HepG2 (cell line): ENCODE measurements around the gene BLVRB. TPM values are rescaled to one million over a fixed set of nuclear protein-coding genes. Genes with fewer than 3 reads are reported as not detected.

Experiments
- ATAC-seq: fragments of 200-7000 bp; cut with Tn5 transposase; 3 replicates; pipeline ENCODE4 v1.9.1; 2020; ENCODE audit warnings: mild to moderate bottlenecking, moderate library complexity
- BruUV-seq: library from RNA; stranded (reverse); fragments of 400-500 nt; replicated peaks from 2 replicates; lab custom pipeline; 2021; lab: Mats Ljungman, UMichigan
- CTCF ChIA-PET: fragments of 300-600 bp; formaldehyde crosslinking; extraction: SDS; loops from one replicate; lab custom pipeline; 2021; ENCODE audit warnings: low total read pairs, inconsistent platforms, low intra/inter-chr PET ratio; lab: Yijun Ruan, JAX
- POLR2A ChIA-PET: fragments of 350-600 bp; sonication (Branson Sonifier 250); formaldehyde crosslinking; loops from one replicate; lab custom pipeline; 2020; ENCODE audit warnings: antibody characterized with exemption, inconsistent platforms; lab: Yijun Ruan, JAX
- DNase-seq: peaks from one replicate; pipeline ENCODE4 v3.0.0-alpha.2; 2015; ENCODE audit warnings: low spot score
- FAIRE-seq: peaks from 3 replicates; lab custom pipeline; 2011; peaks lifted over from hg19 to GRCh38; lab: Jason Lieb, UNC
- H2AFZ ChIP-seq: one replicate; pipeline ENCODE4 v1.6.1; 2011; ENCODE audit warnings: low read length, inconsistent platforms
- H3K27ac ChIP-seq: fragments of 300-600 bp; 3 replicates; pipeline ENCODE4 v1.8.0; 2011; ENCODE audit warnings: mixed run types, mild to moderate bottlenecking, mixed read lengths, low read length, inconsistent platforms; ENCODE audit not compliant: insufficient read depth; ENCODE audit errors: extremely low read length
- H3K27me3 ChIP-seq, 2 experiments: fragments of 200-600 bp in 1 of 2; 2 replicates in 1 of 2; 3 replicates in 1 of 2; pipeline versions ENCODE4 v1.6.0 to v1.8.0; 2011; ENCODE audit warnings: low read length in 2 of 2, mild to moderate bottlenecking in 2 of 2, moderate library complexity in 2 of 2, inconsistent platforms in 1 of 2; ENCODE audit not compliant: insufficient read depth in 2 of 2, control insufficient read depth in 1 of 2
- H3K36me3 ChIP-seq, 2 experiments: fragments of 200-600 bp in 1 of 2; replicated peaks in 1 of 2; 2 replicates in 1 of 2; 3 replicates in 1 of 2; pipeline versions ENCODE4 v1.5.1 to v1.8.0; 2011; ENCODE audit warnings: low read length in 2 of 2, inconsistent platforms in 1 of 2; ENCODE audit not compliant: insufficient read depth in 2 of 2, control insufficient read depth in 1 of 2
- H3K4me1 ChIP-seq: 2 replicates; pipeline ENCODE4 v1.5.1; 2012; ENCODE audit warnings: low read length, inconsistent platforms; ENCODE audit not compliant: insufficient read depth
- H3K4me2 ChIP-seq: 2 replicates; pipeline ENCODE4 v1.6.0; 2011; ENCODE audit warnings: low read depth, low read length, inconsistent platforms
- H3K4me3 ChIP-seq, 3 experiments: fragments of 200-600 bp in 1 of 3; sonication (generic), shearing (Covaris generic) in 1 of 3; replicated peaks in 1 of 3; 2 replicates each; pipeline ENCODE4 v1.5.1; 2011 to 2016; ENCODE audit warnings: low read length in 3 of 3, inconsistent platforms in 2 of 3, low read depth in 2 of 3, mild to moderate bottlenecking in 2 of 3, control low read depth in 1 of 3, mixed read lengths in 1 of 3; ENCODE audit not compliant: insufficient read depth in 1 of 3
- H3K79me2 ChIP-seq: one replicate; pipeline ENCODE4 v1.6.1; 2011; ENCODE audit warnings: low read length, inconsistent platforms; ENCODE audit not compliant: insufficient read depth
- H3K9ac ChIP-seq: 2 replicates; pipeline ENCODE4 v1.6.0; 2011; ENCODE audit warnings: mild to moderate bottlenecking, low read depth, low read length, inconsistent platforms; ENCODE audit not compliant: insufficient read depth
- H3K9me3 ChIP-seq: 2 replicates; pipeline ENCODE4 v1.5.1; 2012; ENCODE audit warnings: mild to moderate bottlenecking, low read length
- H4K20me1 ChIP-seq: 2 replicates; pipeline ENCODE4 v1.6.0; 2011; ENCODE audit warnings: inconsistent platforms, mild to moderate bottlenecking, low read length, moderate library complexity; ENCODE audit not compliant: insufficient read depth
- NR2F2 ChIP-seq: IDR thresholded peaks from 2 replicates; pipeline ENCODE4 v1.6.1; 2012; ENCODE audit warnings: low read depth, inconsistent platforms, borderline replicate concordance
- TSC22D2 ChIP-seq: sonication (generic); formaldehyde crosslinking; IDR thresholded peaks from 2 replicates; pipeline ENCODE4 v1.5.1; 2020; ENCODE audit warnings: missing genetic modification reagents, mild to moderate bottlenecking, borderline replicate concordance
- ZBED4 ChIP-seq: sonication (generic); formaldehyde crosslinking; IDR thresholded peaks from 2 replicates; pipeline ENCODE4 v1.4.0; 2020; ENCODE audit warnings: missing genetic modification reagents, borderline replicate concordance
- ZNF414 ChIP-seq: sonication (generic); formaldehyde crosslinking; IDR thresholded peaks from 2 replicates; pipeline ENCODE4 v1.5.0; 2020; ENCODE audit warnings: missing genetic modification reagents
- ZNF607 ChIP-seq: sonication (generic); formaldehyde crosslinking; IDR thresholded peaks from 2 replicates; pipeline ENCODE4 v1.5.1; 2020; ENCODE audit warnings: missing genetic modification reagents, mild to moderate bottlenecking, borderline replicate concordance
- WGBS: methylation state at CpG from one replicate; pipeline ENCODE4 v1.1.6; 2017; ENCODE audit warnings: low lambda C conversion rate; 5-methylcytosine and 5-hydroxymethylcytosine counted together
- in situ Hi-C: cut with HindIII; loops from 2 replicates; pipeline ENCODE4 v1.10.0; 2017; ENCODE audit warnings: low pct_unique_long_range_greater_than_20kb; ENCODE audit not compliant: extremely low pct_ligation_motif_present
- intact Hi-C: fragments of 100-400 bp; cut with micrococcal nuclease; formaldehyde crosslinking; loops from one replicate; pipeline ENCODE4 v1.10.0; 2022; ENCODE audit not compliant: unreplicated experiment
- polyA plus RNA-seq, 8 experiments: library from polyadenylated mRNA; depleted of rRNA in 3 of 8; stranded (reverse) in 7 of 8; unstranded in 1 of 8; fragments of >200 nt; fragmentation: Illumina TruSeq in 4 of 8; extraction: Trizol in 4 of 8; gene quantifications; 2 replicates each; pipeline versions ENCODE4 v1.2.1 to v1.2.3, GENCODE V29; 2011 to 2016; ENCODE audit warnings: low read depth in 4 of 8, missing spikeins in 1 of 8, mixed read lengths in 1 of 8; ENCODE audit not compliant: insufficient read depth in 1 of 8
- total RNA-seq, 5 experiments: library from RNA; depleted of rRNA; stranded (reverse); fragments of >200 nt; fragmentation: Illumina TruSeq; extraction: Trizol; gene quantifications; 2 replicates each; pipeline ENCODE4 v1.2.3, GENCODE V29; 2016; ENCODE audit warnings: low read depth in 1 of 5

The BLVRB gene
- total and polyA plus RNA-seq, 2 of the 13 experiments (the other 11 are each of a cell fraction or from before 2014, with no cell fraction given): 25.9 to 51.4 TPM

GRCh38 chr19:40431698-40432097 is 33.8 kb downstream of the BLVRB start:
- Histone ChIP-seq H3K36me3 (no peaks in the 10 kb centered on the region), H3K27me3 (no peaks in the 10 kb centered on the region; a peak in 1 of 5 replicates), H3K4me2 (no peak overlapping the region), H3K4me3 (no peak overlapping the region), H2AFZ (no peak overlapping the region), H3K79me2 (no peaks in the 10 kb centered on the region), H3K4me1 (peaks cover 59% of the 10 kb centered on the region), H4K20me1 (no peaks in the 10 kb centered on the region), H3K27ac (no peak overlapping the region), H3K9ac (no peak overlapping the region), H3K9me3 (no peaks in the 10 kb centered on the region)
- FAIRE-seq (no peak), DNase-seq (no peak), ATAC-seq (no peak)
- POLR2A ChIA-PET: interaction anchor here (1.2 to 3.1 kb wide), 2 partner anchors 11 kb away, joined by 3 to 32 read pairs; no protein-coding TSS in a partner anchor
- WGBS: 84% methylated on average over 3 of the region's 3 CpGs
- TF ChIP-seq ZNF414 (CRISPR knock-in tag) (no peak), TSC22D2 (CRISPR knock-in tag) (no peak), ZNF607 (no peak), ZBED4 (CRISPR knock-in tag) (no peak), NR2F2 (no peak)
- BruUV-seq: no TSS peak
- CTCF ChIA-PET: no interaction called here
- in situ Hi-C loops (no loop called here), intact Hi-C loops (no loop called here)
